H1 (cell line): ENCODE measurements around the gene SLC10A2. TPM values are rescaled to one million over a fixed set of nuclear protein-coding genes. Genes with fewer than 3 reads are reported as not detected.

ENCODE experiments used
- CTCF ChIA-PET: fragments of 300-600 bp; sonication (Branson Sonifier 250); formaldehyde crosslinking; loops from one replicate; lab custom pipeline; 2021; ENCODE audit not compliant: partially characterized antibody; lab: Charles Lee
- POLR2A ChIA-PET: fragments of 300-600 bp; sonication (Branson Sonifier 250); formaldehyde crosslinking; loops from one replicate; lab custom pipeline; 2021; ENCODE audit warnings: inconsistent platforms; ENCODE audit not compliant: partially characterized antibody; lab: Charles Lee
- DNase-seq, 2 experiments: peaks; one replicate each; pipeline versions ENCODE4 v3.0.0 to v3.0.0-alpha.2; 2010 to 2022; ENCODE audit warnings: low spot score in 2 of 2, low read depth in 1 of 2, mixed read lengths in 1 of 2
- FAIRE-seq: peaks from 2 replicates; lab custom pipeline; 2011; peaks lifted over from hg19 to GRCh38; lab: Jason Lieb, UNC
- H2AFZ ChIP-seq: 2 replicates; pipeline ENCODE4 v1.8.1; 2012; ENCODE audit warnings: low read length, inconsistent platforms
- H2AK5ac ChIP-seq: 2 replicates; pipeline ENCODE4 v1.6.1; 2013; ENCODE audit warnings: low read depth, low read length
- H2BK120ac ChIP-seq: replicated peaks from 2 replicates; pipeline ENCODE3; 2013; ENCODE audit warnings: low read depth, low read length, inconsistent platforms
- H2BK12ac ChIP-seq: 2 replicates; pipeline ENCODE4 v1.6.1; 2013; ENCODE audit warnings: low read depth, low read length
- H2BK15ac ChIP-seq: 2 replicates; pipeline ENCODE4 v1.6.1; 2013; ENCODE audit warnings: low read length
- H2BK20ac ChIP-seq: 2 replicates; pipeline ENCODE4 v1.6.1; 2013; ENCODE audit warnings: low read length
- H2BK5ac ChIP-seq: 2 replicates; pipeline ENCODE4 v1.6.1; 2013; ENCODE audit warnings: low read depth, low read length
- H3K14ac ChIP-seq: 2 replicates; pipeline ENCODE4 v1.6.1; 2013; ENCODE audit warnings: inconsistent platforms; ENCODE audit not compliant: insufficient read length
- H3K18ac ChIP-seq: 2 replicates; pipeline ENCODE4 v1.6.1; 2013; ENCODE audit warnings: low read length; ENCODE audit errors: extremely low read depth
- H3K23ac ChIP-seq: 2 replicates; pipeline ENCODE4 v1.6.1; 2013; ENCODE audit warnings: inconsistent platforms; ENCODE audit not compliant: insufficient read length
- H3K23me2 ChIP-seq: 2 replicates; pipeline ENCODE4 v1.6.1; 2013; ENCODE audit warnings: low read depth, low read length
- H3K27ac ChIP-seq: 2 replicates; pipeline ENCODE4 v1.6.1; 2011; ENCODE audit warnings: low read depth, low read length, inconsistent platforms
- H3K27me3 ChIP-seq, 4 experiments: replicated peaks in 1 of 4; 1 replicate in 1 of 4; 2 replicates in 3 of 4; pipeline versions ENCODE4 v1.6.1 to v1.8.1; 2011 to 2013; ENCODE audit warnings: low read length in 3 of 4, mild to moderate bottlenecking in 3 of 4, inconsistent platforms in 2 of 4, mixed read lengths in 2 of 4, moderate library complexity in 1 of 4; ENCODE audit not compliant: control insufficient read depth in 3 of 4, insufficient read depth in 3 of 4; ENCODE audit errors: extremely low read depth in 1 of 4
- H3K36me3 ChIP-seq, 4 experiments: 2 replicates each; pipeline versions ENCODE4 v1.6.1 to v1.8.1; 2011 to 2013; ENCODE audit warnings: mild to moderate bottlenecking in 4 of 4, low read length in 3 of 4, moderate library complexity in 2 of 4, control low read depth in 1 of 4, inconsistent platforms in 1 of 4; ENCODE audit not compliant: insufficient read depth in 4 of 4, control insufficient read depth in 2 of 4
- H3K4ac ChIP-seq: replicated peaks from 2 replicates; pipeline ENCODE3; 2013; ENCODE audit warnings: low read length, low read depth, mixed read lengths, inconsistent platforms; ENCODE audit not compliant: insufficient read length
- H3K4me1 ChIP-seq, 4 experiments: replicated peaks in 1 of 4; 1 replicate in 1 of 4; 2 replicates in 3 of 4; pipeline versions ENCODE4 v1.6.1 to v1.8.1; 2011 to 2013; ENCODE audit warnings: low read length in 3 of 4, inconsistent platforms in 2 of 4, mixed read lengths in 1 of 4; ENCODE audit not compliant: insufficient read depth in 4 of 4, control insufficient read depth in 3 of 4
- H3K4me2 ChIP-seq, 2 experiments: 2 replicates each; pipeline versions ENCODE4 v1.6.1 to v1.8.1; 2011 to 2013; ENCODE audit warnings: low read depth in 2 of 2, low read length in 2 of 2, control low read depth in 1 of 2, inconsistent platforms in 1 of 2, mild to moderate bottlenecking in 1 of 2; ENCODE audit not compliant: insufficient read depth in 1 of 2
- H3K4me3 ChIP-seq, 4 experiments: fragments of 200-600, 300-600 bp in 1 of 4; sonication (generic), shearing (Covaris generic), sonication (Bioruptor Twin) in 1 of 4; 2 replicates each; pipeline versions ENCODE4 v1.5.1 to v1.8.1; 2011 to 2016; ENCODE audit warnings: low read length in 4 of 4, low read depth in 3 of 4, control low read depth in 2 of 4, inconsistent platforms in 2 of 4, mild to moderate bottlenecking in 2 of 4, mixed read lengths in 1 of 4, moderate library complexity in 1 of 4; ENCODE audit not compliant: insufficient read depth in 2 of 4; ENCODE audit errors: extremely low read depth in 1 of 4
- H3K56ac ChIP-seq: replicated peaks from 2 replicates; pipeline ENCODE3; 2013; ENCODE audit warnings: low read depth, mild to moderate bottlenecking, mixed read lengths, low read length, inconsistent platforms; ENCODE audit not compliant: insufficient read length
- H3K79me1 ChIP-seq: 2 replicates; pipeline ENCODE4 v1.6.1; 2013; ENCODE audit warnings: low read depth, low read length, control low read depth
- H3K79me2 ChIP-seq, 2 experiments: 2 replicates each; pipeline versions ENCODE4 v1.6.1 to v1.8.1; 2012 to 2013; ENCODE audit warnings: low read length in 2 of 2, mild to moderate bottlenecking in 2 of 2, inconsistent platforms in 1 of 2; ENCODE audit not compliant: insufficient read depth in 2 of 2, control insufficient read depth in 1 of 2
- H3K9ac ChIP-seq, 4 experiments: replicated peaks in 1 of 4; 1 replicate in 1 of 4; 2 replicates in 3 of 4; pipeline versions ENCODE4 v1.6.1 to v1.8.1; 2011 to 2013; ENCODE audit warnings: low read depth in 3 of 4, low read length in 3 of 4, control low read depth in 2 of 4, mild to moderate bottlenecking in 2 of 4, moderate library complexity in 2 of 4, inconsistent platforms in 1 of 4; ENCODE audit errors: extremely low read depth in 1 of 4
- H3K9me3 ChIP-seq, 2 experiments: 2 replicates each; pipeline versions ENCODE4 v1.6.1 to v1.8.1; 2012 to 2013; ENCODE audit warnings: mild to moderate bottlenecking in 2 of 2, moderate library complexity in 2 of 2, control low read depth in 1 of 2, inconsistent platforms in 1 of 2, low read depth in 1 of 2, low read length in 1 of 2, mixed read lengths in 1 of 2; ENCODE audit not compliant: insufficient read depth in 2 of 2
- H4K20me1 ChIP-seq, 2 experiments: replicated peaks in 1 of 2; 2 replicates each; pipeline versions ENCODE3 to v1.8.1; 2011 to 2013; ENCODE audit warnings: inconsistent platforms in 2 of 2, low read length in 2 of 2, mild to moderate bottlenecking in 1 of 2; ENCODE audit not compliant: insufficient read depth in 2 of 2, control insufficient read depth in 1 of 2
- H4K5ac ChIP-seq: 2 replicates; pipeline ENCODE4 v1.6.1; 2013; ENCODE audit warnings: low read length, low read depth, mixed read lengths, inconsistent platforms; ENCODE audit not compliant: insufficient read length
- H4K8ac ChIP-seq: 2 replicates; pipeline ENCODE4 v1.8.0; 2013; ENCODE audit warnings: mild to moderate bottlenecking, moderate library complexity, low read length, inconsistent platforms; ENCODE audit not compliant: insufficient read depth; ENCODE audit errors: extremely low read depth
- H4K91ac ChIP-seq: replicated peaks from 2 replicates; pipeline ENCODE3; 2013; ENCODE audit warnings: low read length, mixed read lengths, inconsistent platforms; ENCODE audit not compliant: insufficient read length
- CBX5 ChIP-seq: fragments of 300-800, 300-1000 bp; sonication (generic); IDR thresholded peaks from 2 replicates; pipeline ENCODE4 v1.7.1; 2016; ENCODE audit warnings: antibody characterized with exemption, low read length, low read depth
- CBX8 ChIP-seq: fragments of 300-800, 300-1000 bp; sonication (generic); IDR thresholded peaks from 2 replicates; pipeline ENCODE4 v1.7.1; 2016; ENCODE audit warnings: low read depth, low read length, borderline replicate concordance
- CHD2 ChIP-seq: IDR thresholded peaks from 2 replicates; pipeline ENCODE4 v1.6.1; 2012; ENCODE audit warnings: low read length, improper control_type of control experiment
- EGR1 ChIP-seq: IDR thresholded peaks from 2 replicates; pipeline ENCODE4 v1.6.1; 2011; ENCODE audit warnings: low read depth, low read length, borderline replicate concordance
- HDAC2 ChIP-seq, 2 experiments: fragments of 300-600 bp in 1 of 2; sonication (generic) in 1 of 2; IDR thresholded peaks; 2 replicates each; pipeline ENCODE4 v1.6.1; 2011 to 2012; ENCODE audit warnings: low read depth in 2 of 2, low read length in 2 of 2, mild to moderate bottlenecking in 2 of 2, moderate library complexity in 2 of 2, borderline replicate concordance in 1 of 2, inconsistent platforms in 1 of 2
- JUND ChIP-seq: IDR thresholded peaks from 2 replicates; pipeline ENCODE4 v1.6.1; 2011; ENCODE audit warnings: mild to moderate bottlenecking, improper control_type of control experiment, low read length
- KDM1A ChIP-seq: fragments of 200-600, 300-600 bp; sonication (generic); IDR thresholded peaks from 2 replicates; pipeline ENCODE4 v1.7.1; 2016; ENCODE audit warnings: mild to moderate bottlenecking, low read length, borderline replicate concordance
- KDM5A ChIP-seq: fragments of 200-600 bp; IDR thresholded peaks from 2 replicates; pipeline ENCODE4 v1.7.1; 2012; ENCODE audit warnings: mild to moderate bottlenecking, low read length, inconsistent platforms, mixed read lengths
- PHF8 ChIP-seq: fragments of 200-600 bp; sonication (generic); conservative IDR thresholded peaks from 2 replicates; pipeline ENCODE4 v1.7.1; 2012; ENCODE audit warnings: low read depth, mild to moderate bottlenecking, inconsistent platforms, low read length, moderate library complexity
- RNF2 ChIP-seq: fragments of 200-900, 300-1000 bp; sonication (generic); IDR thresholded peaks from 2 replicates; pipeline ENCODE4 v1.7.1; 2016; ENCODE audit warnings: borderline replicate concordance, low read depth, mild to moderate bottlenecking, antibody characterized with exemption, low read length; ENCODE audit not compliant: poor library complexity, severe bottlenecking; ENCODE audit errors: missing control alignments
- SAP30 ChIP-seq: fragments of 300-600 bp; sonication (generic); IDR thresholded peaks from 2 replicates; pipeline ENCODE4 v1.7.1; 2012; ENCODE audit warnings: low read length, moderate library complexity, mild to moderate bottlenecking, inconsistent platforms; ENCODE audit not compliant: insufficient read depth, insufficient replicate concordance
- TAF1 ChIP-seq: IDR thresholded peaks from 2 replicates; pipeline ENCODE4 v1.6.1; 2011; ENCODE audit warnings: mild to moderate bottlenecking, low read depth, low read length
- TAF7 ChIP-seq: optimal IDR thresholded peaks from 2 replicates; pipeline ENCODE3; 2011; ENCODE audit warnings: low read depth, mild to moderate bottlenecking, inconsistent platforms, low read length, moderate library complexity, borderline replicate concordance
- ZNF274 ChIP-seq: IDR thresholded peaks from 2 replicates; pipeline ENCODE4 v1.7.0; 2012; ENCODE audit warnings: low read length, borderline replicate concordance; ENCODE audit errors: extremely low read depth
- WGBS, 2 experiments: shearing (Covaris generic) in 1 of 2; methylation state at CpG; one replicate each; pipeline versions ENCODE4 v1.1.6 to v1.1.7; 2013 to 2015; ENCODE audit warnings: low lambda C conversion rate in 2 of 2, mixed read lengths in 2 of 2, inconsistent platforms in 1 of 2, low coverage in 1 of 2, missing lambda C conversion rate in 1 of 2; ENCODE audit not compliant: insufficient replicate concordance in 2 of 2, insufficient coverage in 1 of 2, insufficient read length in 1 of 2; ENCODE audit errors: extremely low coverage in 1 of 2, missing lambda C conversion rate in 1 of 2; 5-methylcytosine and 5-hydroxymethylcytosine counted together
- polyA plus RNA-seq, 7 experiments: library from polyadenylated mRNA; depleted of rRNA in 3 of 7; stranded (reverse) in 5 of 7; unstranded in 2 of 7; fragments of >200 nt in 5 of 7; fragments of 200-250 nt in 2 of 7; gene quantifications; 1 replicate in 5 of 7; 2 replicates in 1 of 7; 4 replicates in 1 of 7; pipeline versions ENCODE4 v1.2.1 to v1.2.3, GENCODE V29; 2011 to 2013; ENCODE audit warnings: missing spikeins in 2 of 7, mixed read lengths in 2 of 7
- total RNA-seq: library from RNA; stranded (reverse); fragmentation: NEBNext Ultra II Directional; extraction: Animal tissue kit (Norgen Biotek cat#: 25700); gene quantifications from 2 replicates; pipeline ENCODE4 v1.2.1, GENCODE V29; 2021

The SLC10A2 gene
- total and polyA plus RNA-seq, 2 of the 8 experiments (the other 6 are each of a cell fraction or from before 2014, with no cell fraction given): not detected

GRCh38 chr13:103101901-103102300 lies 35.7 kb upstream of the SLC10A2 start:
- no peak for DNase-seq
- Histone ChIP-seq H3K27ac (no peak overlapping the region), H3K9ac (no peak overlapping the region), H3K79me2 (no peaks in the 10 kb centered on the region), H3K9me3 (no peaks in the 10 kb centered on the region), H3K4me2 (no peak overlapping the region), H3K23me2 (0 out of 2 replicates have a peak, but pooled peaks cover under 1% of the 10 kb centered on the region), H3K14ac (no peak overlapping the region), H2BK120ac (no peak overlapping the region), H2AFZ (no peak overlapping the region), H3K27me3 (no peaks in the 10 kb centered on the region), H2BK12ac (no peak overlapping the region; the same call in 1 of the 2 replicates), H4K20me1 (no peaks in the 10 kb centered on the region), H2BK5ac (no peak overlapping the region), H3K4me3 (no peak overlapping the region), H4K5ac (no peak overlapping the region), H3K36me3 (no peaks in the 10 kb centered on the region), H3K56ac (no peak overlapping the region), H2BK20ac (no peak overlapping the region), H3K4ac (no peak overlapping the region), H3K18ac (no peak overlapping the region), H3K23ac (no peak overlapping the region), H4K8ac (no peak overlapping the region), H4K91ac (no peak overlapping the region), H3K4me1 (peaks cover 0 to 5% (median 2%) of the 10 kb centered on the region in 4 experiments; a peak in 6 of 7 replicates), H3K79me1 (no peaks in the 10 kb centered on the region), H2AK5ac (no peak overlapping the region), H2BK15ac (no peak overlapping the region)
- WGBS, 2 experiments: 85% methylated on average over 7 of the region's 7 CpGs; no CpG with 5 or more reads in 1 of the 2 experiments
- CTCF ChIA-PET: interaction anchor here (1.2 kb wide), 1 partner anchor 182 kb away, joined by 4 read pairs; no protein-coding TSS in a partner anchor
- POLR2A ChIA-PET: no interaction called here
- no peak for FAIRE-seq
- TF ChIP-seq HDAC2 (IDR thresholded peaks at IDR 0.05; ENCODE audit: borderline replicate concordance in 1 of 2, low read depth in 2 of 2, low read length in 2 of 2) (no peak), TAF1 (no peak), PHF8 (no peak), RNF2 (no peak), SAP30 (no peak), CHD2 (no peak), JUND (no peak), KDM5A (no peak), CBX5 (no peak), CBX8 (no peak), EGR1 (no peak), ZNF274 (no peak), TAF7 (no peak), KDM1A (no peak)
